ENCODE measurements around the gene SEMG1. TPM values are rescaled to one million over a fixed set of nuclear protein-coding genes. Genes with fewer than 3 reads are reported as not detected.

Gene SEMG1
- total RNA-seq, 1 donor from 2014 or later = not detected

GRCh38 chr20:45176526-45177267 is 30.1 kb upstream of the SEMG1 start:
- H3K9ac ChIP-seq = no peak overlapping the region
- no peaks in the 10 kb centered on the region for H3K9me3 ChIP-seq (ENCODE audit: low read depth)
- Mint-ChIP-seq H3K27me3 (ENCODE audit: insufficient read depth, low read depth) (no peaks in the 10 kb centered on the region), H3K4me1 (peaks cover 2% of the 10 kb centered on the region), H3K4me3 (no peak overlapping the region), H3K27ac (no peak overlapping the region), H3K36me3 (no peaks in the 10 kb centered on the region), H3K9me3 (no peaks in the 10 kb centered on the region)
- no peak for TF ChIP-seq CTCF (IDR thresholded peaks at IDR 0.05)
- TF ChIP-seq EZH2phosphoT487 (IDR thresholded peaks at IDR 0.05) = no peak
- no peak for TF ChIP-seq EZH2 (IDR thresholded peaks at IDR 0.05)
- H3K4me1 ChIP-seq = no peaks in the 10 kb centered on the region
- DNase-seq (ENCODE audit: low spot score) = no peak
- H3K27ac ChIP-seq = no peak overlapping the region
- H3K36me3 ChIP-seq = no peaks in the 10 kb centered on the region
- H3K27me3 ChIP-seq = no peaks in the 10 kb centered on the region
- H3F3A ChIP-seq (ENCODE audit: low read depth) = no peaks in the 10 kb centered on the region
- H3K79me2 ChIP-seq (ENCODE audit: low read depth) = no peaks in the 10 kb centered on the region
- no peak overlapping the region for H3K4me3 ChIP-seq
- no peak overlapping the region for H2AFZ ChIP-seq (replicated peaks)
- no peak overlapping the region for H3K4me2 ChIP-seq
- H4K20me1 ChIP-seq (ENCODE audit: low read depth) = no peaks in the 10 kb centered on the region

- Mint-ChIP-seq H3K4me3 (no peak overlapping the region), H3K27me3 (ENCODE audit: insufficient read depth, low read depth) (no peaks in the 10 kb centered on the region), H3K27ac (no peak overlapping the region), H3K36me3 (no peaks in the 10 kb centered on the region), H3K9me3 (no peaks in the 10 kb centered on the region), H3K4me1 (peaks cover 3% of the 10 kb centered on the region)
- Histone ChIP-seq H3K27me3 (no peaks in the 10 kb centered on the region), H3K4me3 (no peak overlapping the region), H3F3A (ENCODE audit: low read depth) (no peaks in the 10 kb centered on the region), H3K4me1 (no peaks in the 10 kb centered on the region), H3K27ac (no peak overlapping the region), H3K36me3 (no peaks in the 10 kb centered on the region), H3K9ac (no peak overlapping the region), H3K4me2 (no peak overlapping the region), H2AFZ (replicated peaks) (no peak overlapping the region), H4K20me1 (ENCODE audit: low read depth) (no peaks in the 10 kb centered on the region), H3K9me3 (ENCODE audit: low read depth) (no peaks in the 10 kb centered on the region), H3K79me2 (ENCODE audit: low read depth) (no peaks in the 10 kb centered on the region)
- no peak for DNase-seq (ENCODE audit: low spot score)
- TF ChIP-seq CTCF (IDR thresholded peaks at IDR 0.05) = no peak
- no peak for TF ChIP-seq EZH2phosphoT487 (IDR thresholded peaks at IDR 0.05)
- TF ChIP-seq EZH2 (IDR thresholded peaks at IDR 0.05) = no peak
These were observed 27.7 kb upstream of the SEMG1 start for GRCh38 chr20:45179166-45179565.

- no peaks in the 10 kb centered on the region for H3F3A ChIP-seq (ENCODE audit: low read depth)
- no peaks in the 10 kb centered on the region for H3K9me3 ChIP-seq (ENCODE audit: low read depth)
- TF ChIP-seq CTCF (IDR thresholded peaks at IDR 0.05) = no peak
- TF ChIP-seq EZH2 (IDR thresholded peaks at IDR 0.05) = no peak
- no peak for TF ChIP-seq EZH2phosphoT487 (IDR thresholded peaks at IDR 0.05)
- Mint-ChIP-seq H3K9me3 (no peaks in the 10 kb centered on the region), H3K4me3 (no peak overlapping the region), H3K36me3 (no peaks in the 10 kb centered on the region), H3K27me3 (ENCODE audit: insufficient read depth, low read depth) (no peaks in the 10 kb centered on the region), H3K4me1 (peaks cover 3% of the 10 kb centered on the region), H3K27ac (peak overlapping the region; percentile 15)
- no peaks in the 10 kb centered on the region for H4K20me1 ChIP-seq (ENCODE audit: low read depth)
- H3K27me3 ChIP-seq = no peaks in the 10 kb centered on the region
- no peak overlapping the region for H2AFZ ChIP-seq (replicated peaks)
- DNase-seq (ENCODE audit: low spot score) = peak; percentile 6
- no peak overlapping the region for H3K4me3 ChIP-seq
- no peak overlapping the region for H3K9ac ChIP-seq
- H3K79me2 ChIP-seq (ENCODE audit: low read depth) = no peaks in the 10 kb centered on the region
- H3K4me1 ChIP-seq = no peaks in the 10 kb centered on the region
- H3K36me3 ChIP-seq = no peaks in the 10 kb centered on the region
- no peak overlapping the region for H3K4me2 ChIP-seq
- H3K27ac ChIP-seq = no peak overlapping the region
These were observed 25.2 kb upstream of the SEMG1 start for GRCh38 chr20:45181639-45182038.

Measured in neural progenitor cell (in vitro differentiated cells).